Stomach smooth muscle (tissue), 2 donors: ENCODE data around the gene ECHDC3.

Experiments used
- H3K27ac ChIP-seq: one replicate; pipeline ENCODE4 v1.7.0; 2013; ENCODE audit warnings: mild to moderate bottlenecking, low read length, inconsistent platforms
- H3K27me3 ChIP-seq, 2 donors: one replicate each; pipeline ENCODE4 v1.7.0; 2013; ENCODE audit warnings: low read length in 2 of 2; ENCODE audit not compliant: insufficient read depth in 2 of 2, control insufficient read depth in 1 of 2
- H3K36me3 ChIP-seq, 2 donors: one replicate each; pipeline ENCODE4 v1.7.0; 2013; ENCODE audit warnings: low read length in 2 of 2; ENCODE audit not compliant: control insufficient read depth in 2 of 2, insufficient read depth in 2 of 2
- H3K4me1 ChIP-seq: one replicate; pipeline ENCODE4 v1.7.0; 2013; ENCODE audit warnings: low read length; ENCODE audit not compliant: control insufficient read depth, insufficient read depth
- H3K4me3 ChIP-seq, 2 donors: one replicate each; pipeline ENCODE4 v1.7.0; 2013; ENCODE audit warnings: low read length in 2 of 2
- H3K9ac ChIP-seq, 2 donors: one replicate each; pipeline ENCODE4 v1.7.0; 2013; ENCODE audit warnings: low read length in 2 of 2, mild to moderate bottlenecking in 1 of 2
- H3K9me3 ChIP-seq, 2 donors: one replicate each; pipeline ENCODE4 v1.7.0; 2013; ENCODE audit warnings: low read length in 2 of 2; ENCODE audit not compliant: control insufficient read depth in 2 of 2
- donor health status: healthy.
- donor health status: Pancreatic carcinoma.

ECHDC3 gene

GRCh38 chr10:11754173-11754572 lies 12.0 kb downstream of the ECHDC3 start:
- Histone ChIP-seq H3K9me3 (no peaks in the 10 kb centered on the region), H3K4me3 (no peak overlapping the region), H3K9ac (no peak overlapping the region), H3K36me3 (peaks cover 0 to 2% of the 10 kb centered on the region in 2 donors), H3K27me3 (no peaks in the 10 kb centered on the region), H3K4me1 (peaks cover 11% of the 10 kb centered on the region), H3K27ac (no peak overlapping the region)

- peaks cover 0 to 2% of the 10 kb centered on the region in 2 donors for H3K36me3 ChIP-seq
- no peak overlapping the region for H3K9ac ChIP-seq
- no peaks in the 10 kb centered on the region for H3K9me3 ChIP-seq
- no peaks in the 10 kb centered on the region for H3K27me3 ChIP-seq
- H3K27ac ChIP-seq, result no peak overlapping the region
- peaks cover 11% of the 10 kb centered on the region for H3K4me1 ChIP-seq
- H3K4me3 ChIP-seq, result no peak overlapping the region
These were observed 12.4 kb downstream of the ECHDC3 start for GRCh38 chr10:11754620-11755019.

GRCh38 chr10:11755512-11756263 lies 13.5 kb downstream of the ECHDC3 start:
- H3K4me1 ChIP-seq, result peaks cover 11% of the 10 kb centered on the region
- peaks cover 0 to 2% of the 10 kb centered on the region in 2 donors for H3K36me3 ChIP-seq
- no peaks in the 10 kb centered on the region for H3K9me3 ChIP-seq
- no peak overlapping the region for H3K4me3 ChIP-seq
- H3K27me3 ChIP-seq, result no peaks in the 10 kb centered on the region
- no peak overlapping the region for H3K9ac ChIP-seq
- H3K27ac ChIP-seq, result no peak overlapping the region

- H3K4me1 ChIP-seq, result peaks cover 11% of the 10 kb centered on the region
These were observed 14.7 kb downstream of the ECHDC3 start for GRCh38 chr10:11756766-11757315.

GRCh38 chr10:11757454-11757820 lies 15.3 kb downstream of the ECHDC3 start:
- H3K9me3 ChIP-seq, result no peaks in the 10 kb centered on the region
- H3K27me3 ChIP-seq, result no peaks in the 10 kb centered on the region
- peaks cover 0 to 4% of the 10 kb centered on the region in 2 donors for H3K36me3 ChIP-seq
- peak overlapping the region in 1 of 2 donors; percentile 13 for H3K9ac ChIP-seq
- peaks cover 11% of the 10 kb centered on the region for H3K4me1 ChIP-seq
- H3K4me3 ChIP-seq, result no peak overlapping the region
- H3K27ac ChIP-seq, result peak overlapping the region; percentile 24

More at GRCh38 chr10:11756766-11757315, 14.7 kb downstream of the ECHDC3 start:
- peaks cover 0 to 4% of the 10 kb centered on the region in 2 donors for H3K36me3 ChIP-seq
- H3K27me3 ChIP-seq, result no peaks in the 10 kb centered on the region
- no peak overlapping the region for H3K4me3 ChIP-seq
- H3K9me3 ChIP-seq, result no peaks in the 10 kb centered on the region
- H3K9ac ChIP-seq, result no peak overlapping the region
- H3K27ac ChIP-seq, result peak overlapping the region; percentile 24

GRCh38 chr10:11757821-11758463 lies 15.8 kb downstream of the ECHDC3 start:
- Histone ChIP-seq H3K36me3 (peaks cover 0 to 4% of the 10 kb centered on the region in 2 donors), H3K9me3 (no peaks in the 10 kb centered on the region), H3K4me1 (peaks cover 11% of the 10 kb centered on the region), H3K27ac (peak overlapping the region; percentile 24), H3K4me3 (no peak overlapping the region), H3K9ac (peak overlapping the region in 1 of 2 donors; percentile 13), H3K27me3 (no peaks in the 10 kb centered on the region)

- Histone ChIP-seq H3K4me1 (peaks cover 11% of the 10 kb centered on the region), H3K36me3 (peaks cover 0 to 4% of the 10 kb centered on the region in 2 donors), H3K4me3 (no peak overlapping the region), H3K27me3 (no peaks in the 10 kb centered on the region), H3K27ac (no peak overlapping the region), H3K9ac (no peak overlapping the region), H3K9me3 (no peaks in the 10 kb centered on the region)
These were observed 16.5 kb downstream of the ECHDC3 start for GRCh38 chr10:11758527-11759236.

GRCh38 chr10:11759347-11759746 lies 17.2 kb downstream of the ECHDC3 start:
- H3K27me3 ChIP-seq, result no peaks in the 10 kb centered on the region
- peaks cover 0 to 4% of the 10 kb centered on the region in 2 donors for H3K36me3 ChIP-seq
- H3K4me3 ChIP-seq, result no peak overlapping the region
- peaks cover 11% of the 10 kb centered on the region for H3K4me1 ChIP-seq
- H3K9me3 ChIP-seq, result no peaks in the 10 kb centered on the region
- H3K9ac ChIP-seq, result no peak overlapping the region
- H3K27ac ChIP-seq, result no peak overlapping the region

- H3K36me3 ChIP-seq, result peaks cover 0 to 4% of the 10 kb centered on the region in 2 donors
- no peak overlapping the region for H3K4me3 ChIP-seq
- peaks cover 11% of the 10 kb centered on the region for H3K4me1 ChIP-seq
- no peaks in the 10 kb centered on the region for H3K27me3 ChIP-seq
- no peak overlapping the region for H3K27ac ChIP-seq
- H3K9me3 ChIP-seq, result no peaks in the 10 kb centered on the region
- no peak overlapping the region for H3K9ac ChIP-seq
These were observed 18.0 kb downstream of the ECHDC3 start for GRCh38 chr10:11760151-11760550.

- H3K27ac ChIP-seq, result no peak overlapping the region
- no peak overlapping the region for H3K4me3 ChIP-seq
- no peaks in the 10 kb centered on the region for H3K9me3 ChIP-seq
- H3K36me3 ChIP-seq, result peaks cover 0 to 3% of the 10 kb centered on the region in 2 donors
- H3K27me3 ChIP-seq, result no peaks in the 10 kb centered on the region
- no peak overlapping the region for H3K9ac ChIP-seq
- peaks cover 11% of the 10 kb centered on the region for H3K4me1 ChIP-seq
These were observed 18.7 kb downstream of the ECHDC3 start for GRCh38 chr10:11760861-11761260.
